ENCODE results near the gene GRIN1. TPM values are rescaled to one million over a fixed set of nuclear protein-coding genes. Genes with fewer than 3 reads are reported as not detected.

The GRIN1 gene
- total RNA-seq, 4 donors from 2014 or later: not detected

DNA sequence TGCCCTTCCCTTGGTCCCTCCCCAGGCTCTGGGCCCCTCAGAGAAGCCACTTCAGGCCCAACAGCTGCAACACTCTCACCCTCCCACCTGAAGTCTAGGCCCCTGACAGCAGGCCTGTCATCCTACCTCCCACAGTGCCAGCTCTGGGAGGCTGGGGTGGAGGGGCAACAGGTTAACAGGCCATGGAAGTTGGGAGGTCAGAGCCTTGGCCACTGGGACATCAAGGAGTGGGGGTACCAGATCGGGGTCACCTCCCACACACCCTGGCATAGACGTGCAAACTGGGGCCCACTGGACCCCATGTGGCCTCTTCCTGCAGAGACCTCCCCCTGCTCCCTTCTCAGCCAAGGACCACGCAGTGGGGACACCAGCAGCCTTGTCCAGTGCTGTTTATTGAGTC is 52.3 kb downstream of the GRIN1 start:
- H3K4me1 ChIP-seq: peaks cover 29 to 33% of the 10 kb centered on the region in 2 donors
- no peaks in the 10 kb centered on the region for H3K27me3 ChIP-seq
- intact Hi-C loops (cut with DNase I): no loop called here
- 74 to 80% methylated on average over 2 of the region's 3 CpGs for WGBS, 2 donors
- H3K27ac ChIP-seq: no peak overlapping the region
- DNase-seq: no peak
- TF ChIP-seq POLR2A (IDR thresholded peaks at IDR 0.05): no peak
- TF ChIP-seq, protein P1, sequence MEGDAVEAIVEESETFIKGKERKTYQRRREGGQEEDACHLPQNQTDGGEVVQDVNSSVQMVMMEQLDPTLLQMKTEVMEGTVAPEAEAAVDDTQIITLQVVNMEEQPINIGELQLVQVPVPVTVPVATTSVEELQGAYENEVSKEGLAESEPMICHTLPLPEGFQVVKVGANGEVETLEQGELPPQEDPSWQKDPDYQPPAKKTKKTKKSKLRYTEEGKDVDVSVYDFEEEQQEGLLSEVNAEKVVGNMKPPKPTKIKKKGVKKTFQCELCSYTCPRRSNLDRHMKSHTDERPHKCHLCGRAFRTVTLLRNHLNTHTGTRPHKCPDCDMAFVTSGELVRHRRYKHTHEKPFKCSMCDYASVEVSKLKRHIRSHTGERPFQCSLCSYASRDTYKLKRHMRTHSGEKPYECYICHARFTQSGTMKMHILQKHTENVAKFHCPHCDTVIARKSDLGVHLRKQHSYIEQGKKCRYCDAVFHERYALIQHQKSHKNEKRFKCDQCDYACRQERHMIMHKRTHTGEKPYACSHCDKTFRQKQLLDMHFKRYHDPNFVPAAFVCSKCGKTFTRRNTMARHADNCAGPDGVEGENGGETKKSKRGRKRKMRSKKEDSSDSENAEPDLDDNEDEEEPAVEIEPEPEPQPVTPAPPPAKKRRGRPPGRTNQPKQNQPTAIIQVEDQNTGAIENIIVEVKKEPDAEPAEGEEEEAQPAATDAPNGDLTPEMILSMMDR (IDR thresholded peaks at IDR 0.05): no peak
- peaks cover 8 to 10% of the 10 kb centered on the region in 2 donors for H3K36me3 ChIP-seq
- H3K9me3 ChIP-seq: no peaks in the 10 kb centered on the region
- H3K4me3 ChIP-seq (replicated peaks in 1 of 3): no peak overlapping the region

DNA sequence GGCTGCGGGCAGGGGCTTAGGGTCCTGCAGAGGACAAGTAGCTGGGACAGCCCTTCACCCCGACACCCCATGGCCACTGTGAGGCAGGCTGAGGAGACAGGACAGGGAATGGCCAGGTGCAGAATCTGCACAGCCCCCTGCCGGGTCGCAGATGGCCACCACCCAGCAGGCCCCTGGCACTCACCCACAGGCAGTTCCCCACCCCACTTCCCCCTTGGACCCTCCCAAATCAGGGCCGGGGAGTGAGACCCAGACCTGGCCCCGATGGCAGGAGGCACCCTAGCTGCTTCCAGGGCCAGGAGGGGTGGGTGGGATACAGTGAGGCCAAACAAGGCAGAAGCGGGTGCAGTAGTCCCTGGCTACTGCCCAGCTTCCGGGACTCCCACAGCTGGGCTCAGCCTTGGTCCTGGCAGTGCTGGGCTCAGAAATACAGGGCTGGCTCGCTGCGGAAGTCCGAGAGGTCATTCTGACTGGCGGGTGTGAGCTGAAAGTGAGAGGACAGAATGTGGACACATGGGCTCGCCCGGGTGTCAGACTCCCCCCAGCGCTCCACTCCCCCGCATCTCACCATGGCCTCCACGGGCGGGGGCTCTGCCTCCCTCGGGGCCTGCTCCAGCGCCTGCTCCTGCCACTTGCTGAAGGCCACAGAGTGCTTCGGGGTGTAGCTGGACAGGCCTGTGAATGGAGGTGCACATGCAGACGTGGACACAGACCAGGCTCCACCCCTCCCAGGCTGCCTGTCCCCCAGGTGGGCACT is 52.9 kb downstream of the GRIN1 start:
- 85 to 91% methylated on average over 14 to 16 of the region's 22 CpGs for WGBS, 2 donors
- H3K36me3 ChIP-seq: peaks cover 8 to 10% of the 10 kb centered on the region in 2 donors
- intact Hi-C loops (cut with DNase I): no loop called here
- no peak overlapping the region for H3K4me3 ChIP-seq (replicated peaks in 1 of 3)
- H3K27ac ChIP-seq: no peak overlapping the region
- peaks cover 24 to 26% of the 10 kb centered on the region in 2 donors for H3K4me1 ChIP-seq
- DNase-seq: no peak
- H3K9me3 ChIP-seq: no peaks in the 10 kb centered on the region
- no peak for TF ChIP-seq POLR2A (IDR thresholded peaks at IDR 0.05)
- TF ChIP-seq, protein P1 (IDR thresholded peaks at IDR 0.05): no peak
- no peaks in the 10 kb centered on the region for H3K27me3 ChIP-seq

DNA sequence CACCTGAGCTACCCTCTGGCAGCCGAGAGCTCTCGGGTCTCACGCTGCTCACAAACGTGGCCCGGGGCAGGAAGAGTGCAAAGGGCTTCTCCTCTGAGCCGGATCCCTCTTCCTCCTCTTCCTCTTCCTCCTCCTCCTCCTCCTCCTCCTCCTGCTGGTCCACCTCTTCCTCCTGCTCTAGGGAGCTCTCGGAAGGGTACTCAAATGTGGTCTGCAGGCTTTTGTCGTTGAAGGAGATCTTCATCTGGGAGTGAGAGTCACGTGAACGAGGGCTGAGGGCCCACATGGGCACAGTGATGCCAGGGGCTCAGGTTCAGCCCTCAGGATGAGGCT is 53.5 kb downstream of the GRIN1 start:
- no peaks in the 10 kb centered on the region for H3K27me3 ChIP-seq
- H3K4me1 ChIP-seq: peaks cover 18 to 23% of the 10 kb centered on the region in 2 donors
- no peak for TF ChIP-seq POLR2A (IDR thresholded peaks at IDR 0.05)
- TF ChIP-seq, protein P1 (IDR thresholded peaks at IDR 0.05): no peak

DNA sequence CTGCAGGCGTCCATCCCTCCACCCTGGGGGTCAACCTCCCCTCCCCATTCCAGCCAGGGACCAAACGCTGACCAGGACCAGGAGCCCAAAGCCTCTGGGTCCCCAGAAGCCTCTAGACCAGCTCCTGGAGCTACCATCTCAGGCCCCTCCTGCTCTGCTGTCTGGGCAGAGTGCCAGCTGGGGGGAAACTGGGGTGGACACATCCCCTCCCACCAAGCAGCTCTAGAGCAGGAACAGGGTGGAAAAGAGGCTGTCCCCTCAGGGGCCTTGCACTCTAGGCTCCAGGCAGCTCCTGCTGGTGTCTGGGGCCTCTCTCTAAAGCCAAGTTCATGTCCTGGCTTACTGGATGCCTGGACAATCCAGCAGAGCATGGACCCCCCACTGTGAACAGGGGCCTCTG is 53.9 kb downstream of the GRIN1 start:
- H3K4me1 ChIP-seq: peaks cover 14 to 23% of the 10 kb centered on the region in 2 donors
- TF ChIP-seq, protein P1 (IDR thresholded peaks at IDR 0.05): no peak
- no peak for TF ChIP-seq POLR2A (IDR thresholded peaks at IDR 0.05)

More for the DNA sequence above, 53.5 kb downstream of the GRIN1 start:
- no peaks in the 10 kb centered on the region for H3K9me3 ChIP-seq
- DNase-seq: no peak
- intact Hi-C loops (cut with DNase I): no loop called here
- H3K36me3 ChIP-seq: peaks cover 8 to 10% of the 10 kb centered on the region in 2 donors
- H3K4me3 ChIP-seq (replicated peaks in 1 of 3): no peak overlapping the region
- 84% methylated on average over 7 to 10 of the region's 10 CpGs for WGBS, 2 donors
- H3K27ac ChIP-seq: no peak overlapping the region

DNA sequence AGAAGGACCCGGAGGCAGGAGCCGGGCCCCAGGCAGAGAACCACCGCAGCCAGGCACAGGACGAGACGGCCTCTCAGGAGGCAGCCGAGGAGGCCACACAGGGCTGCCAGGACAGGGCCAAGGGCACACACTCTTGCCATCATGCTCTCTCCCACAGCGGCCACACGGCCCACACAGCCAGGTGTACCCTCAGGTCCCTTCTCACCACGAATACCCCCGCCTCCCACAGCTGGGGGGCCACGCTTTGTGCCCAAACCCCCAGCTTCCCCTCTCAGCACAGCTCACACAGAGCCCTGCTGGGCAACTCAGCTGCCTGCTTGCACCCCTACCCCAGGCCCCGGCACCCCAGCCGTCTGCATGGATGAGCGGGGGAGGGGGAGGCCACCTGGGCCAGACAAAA is 54.8 kb downstream of the GRIN1 start:
- H3K4me1 ChIP-seq: peaks cover 22 to 32% of the 10 kb centered on the region in 2 donors
- H3K4me3 ChIP-seq (replicated peaks in 1 of 3): no peak overlapping the region
- intact Hi-C loops (cut with DNase I): no loop called here
- DNase-seq: no peak
- TF ChIP-seq POLR2A (IDR thresholded peaks at IDR 0.05): no peak
- TF ChIP-seq, protein P1 (IDR thresholded peaks at IDR 0.05): no peak
- peaks cover 8 to 10% of the 10 kb centered on the region in 2 donors for H3K36me3 ChIP-seq
- no peaks in the 10 kb centered on the region for H3K27me3 ChIP-seq
- 79 to 86% methylated on average over 7 to 10 of the region's 14 CpGs for WGBS, 2 donors
- H3K27ac ChIP-seq: no peak overlapping the region
- H3K9me3 ChIP-seq: no peaks in the 10 kb centered on the region

More for the DNA sequence above, 53.9 kb downstream of the GRIN1 start:
- no peak overlapping the region for H3K27ac ChIP-seq
- DNase-seq: no peak
- H3K36me3 ChIP-seq: peaks cover 8 to 10% of the 10 kb centered on the region in 2 donors
- intact Hi-C loops (cut with DNase I): no loop called here
- H3K4me3 ChIP-seq (replicated peaks in 1 of 3): no peak overlapping the region
- no peaks in the 10 kb centered on the region for H3K9me3 ChIP-seq
- no peaks in the 10 kb centered on the region for H3K27me3 ChIP-seq
- no CpG with 5 or more reads among the region's 2 CpGs for WGBS, 2 donors

Data from thyroid gland (tissue), 4 donors.